Mucosa of rectum (tissue), 2 donors: ENCODE measurements around the gene TMEM63C.

Experiments used
- H3K27ac ChIP-seq, 2 donors: one replicate each; pipeline ENCODE4 v1.7.0; 2013; ENCODE audit warnings: inconsistent platforms in 2 of 2, low read depth in 2 of 2, low read length in 2 of 2
- H3K27me3 ChIP-seq, 2 donors: one replicate each; pipeline ENCODE4 v1.7.0; 2013; ENCODE audit warnings: low read length in 2 of 2; ENCODE audit not compliant: control insufficient read depth in 2 of 2, insufficient read depth in 2 of 2
- H3K36me3 ChIP-seq, 2 donors: one replicate each; pipeline ENCODE4 v1.7.0; 2013; ENCODE audit warnings: low read length in 2 of 2; ENCODE audit not compliant: control insufficient read depth in 2 of 2, insufficient read depth in 2 of 2
- H3K4me1 ChIP-seq, 2 donors: one replicate each; pipeline ENCODE4 v1.7.0; 2013; ENCODE audit warnings: low read length in 2 of 2, mild to moderate bottlenecking in 1 of 2; ENCODE audit not compliant: control insufficient read depth in 2 of 2, insufficient read depth in 2 of 2
- H3K4me3 ChIP-seq, 2 donors: one replicate each; pipeline ENCODE4 v1.7.0; 2013; ENCODE audit warnings: low read length in 2 of 2
- H3K9ac ChIP-seq, 2 donors: one replicate each; pipeline ENCODE4 v1.7.0; 2013; ENCODE audit warnings: low read length in 2 of 2, low read depth in 1 of 2, mild to moderate bottlenecking in 1 of 2
- H3K9me3 ChIP-seq, 2 donors: one replicate each; pipeline ENCODE4 v1.7.0; 2013; ENCODE audit warnings: low read length in 2 of 2; ENCODE audit not compliant: control insufficient read depth in 2 of 2
- donor health status: healthy.
- donor health status: Normal muscosa, but diverticular disease.

The TMEM63C gene

DNA sequence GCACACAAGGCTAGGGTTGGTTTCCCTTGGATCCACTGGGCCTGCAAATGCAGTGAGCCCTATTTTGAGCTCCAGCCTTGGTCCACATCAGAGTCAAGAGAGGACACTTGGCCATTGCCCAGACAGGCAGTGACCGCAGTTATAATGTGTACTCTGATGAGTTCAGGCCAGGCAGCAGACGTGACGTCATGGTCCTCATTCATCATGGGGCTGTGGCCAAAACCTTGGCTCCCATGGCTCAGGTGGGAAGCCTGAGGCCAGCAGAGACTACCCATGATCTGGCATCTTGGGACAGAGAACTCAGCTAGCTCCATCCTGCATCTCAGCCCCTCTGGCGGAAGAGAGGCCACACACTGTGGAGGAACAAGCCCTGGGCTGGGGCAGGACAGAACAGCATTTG, 16.4 kb downstream of the TMEM63C start:
- no peaks in the 10 kb centered on the region for H3K9me3 ChIP-seq
- H3K36me3 ChIP-seq: no peaks in the 10 kb centered on the region
- H3K27me3 ChIP-seq: no peaks in the 10 kb centered on the region
- no peak overlapping the region for H3K27ac ChIP-seq
- H3K9ac ChIP-seq: no peak overlapping the region
- no peak overlapping the region for H3K4me3 ChIP-seq
- no peaks in the 10 kb centered on the region for H3K4me1 ChIP-seq

DNA sequence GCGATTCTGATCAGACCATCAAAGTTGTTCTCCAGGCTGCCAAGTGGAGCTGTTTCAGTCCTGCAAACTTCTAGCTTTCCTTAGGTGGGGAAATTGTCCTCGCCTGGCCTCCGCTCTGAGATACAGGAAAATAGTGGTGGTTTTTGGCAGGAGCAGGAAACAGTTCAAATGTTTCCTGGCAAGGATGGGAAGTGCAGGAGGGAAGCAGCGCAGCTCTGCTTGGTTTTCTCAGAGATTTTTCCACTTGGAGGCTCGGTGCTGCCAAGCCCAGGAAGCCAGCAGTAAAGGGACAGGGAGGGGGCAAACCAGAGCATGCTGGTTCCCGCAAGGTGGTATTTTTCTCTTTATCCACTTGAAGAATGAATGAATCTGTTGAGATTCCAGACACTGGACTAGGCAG, 17.0 kb downstream of the TMEM63C start:
- Histone ChIP-seq H3K9me3 (no peaks in the 10 kb centered on the region), H3K4me3 (no peak overlapping the region), H3K27ac (no peak overlapping the region), H3K4me1 (peaks cover 0 to 3% of the 10 kb centered on the region in 2 donors), H3K9ac (no peak overlapping the region), H3K36me3 (no peaks in the 10 kb centered on the region), H3K27me3 (no peaks in the 10 kb centered on the region)

DNA sequence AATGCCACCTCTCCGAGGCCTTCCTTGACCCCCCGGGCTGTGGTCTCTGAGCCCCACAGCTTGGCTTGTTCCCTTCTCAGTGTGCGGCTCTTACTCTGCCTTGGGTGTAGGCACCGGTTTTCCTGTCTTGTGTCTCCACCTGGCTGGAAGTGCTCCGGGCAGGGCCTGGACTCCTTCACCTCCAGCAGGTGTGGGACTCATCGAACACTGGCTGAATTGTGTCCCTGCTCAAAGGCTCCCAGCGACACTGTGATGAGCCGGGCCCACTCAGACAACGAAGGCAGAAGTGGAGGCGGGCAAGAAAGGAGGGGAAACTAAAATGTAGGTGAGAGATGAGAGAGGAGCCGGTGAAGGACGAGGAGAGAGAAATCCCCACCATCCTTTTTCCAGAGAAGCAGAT, 18.0 kb downstream of the TMEM63C start:
- Histone ChIP-seq H3K27ac (no peak overlapping the region), H3K4me3 (no peak overlapping the region), H3K36me3 (no peaks in the 10 kb centered on the region), H3K9me3 (no peaks in the 10 kb centered on the region), H3K9ac (no peak overlapping the region), H3K27me3 (no peaks in the 10 kb centered on the region), H3K4me1 (peaks cover 0 to 3% of the 10 kb centered on the region in 2 donors)

DNA sequence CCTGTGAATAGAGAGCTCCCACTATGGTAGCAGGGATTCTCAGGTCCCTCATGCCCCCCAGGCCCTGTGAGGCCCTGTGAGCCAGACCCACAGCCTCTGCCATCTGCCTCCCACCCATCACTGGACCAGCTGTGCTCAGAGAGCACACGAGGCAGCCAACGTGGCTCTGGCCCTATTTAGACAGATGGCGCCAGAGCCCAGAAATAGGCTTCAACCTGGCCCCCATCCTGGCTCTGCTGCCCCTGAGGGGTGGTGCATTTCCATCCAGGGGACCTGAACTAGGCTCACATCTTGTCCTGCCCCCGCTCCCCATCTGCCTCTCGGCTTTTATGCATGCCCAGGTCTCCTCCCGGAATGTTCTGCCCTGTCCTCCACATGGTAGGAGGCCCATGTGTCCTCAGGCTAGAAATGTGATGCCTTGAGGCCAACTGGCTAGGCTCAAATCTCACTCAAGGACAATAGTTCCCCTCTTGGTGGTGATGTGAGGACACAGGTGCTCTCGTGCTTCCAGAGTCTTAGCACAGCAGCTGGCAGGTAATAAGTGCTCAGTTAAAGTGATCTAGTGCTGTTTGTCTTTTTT, 18.9 kb downstream of the TMEM63C start:
- H3K9ac ChIP-seq: no peak overlapping the region
- no peaks in the 10 kb centered on the region for H3K9me3 ChIP-seq
- no peaks in the 10 kb centered on the region for H3K27me3 ChIP-seq
- H3K4me3 ChIP-seq: no peak overlapping the region
- H3K4me1 ChIP-seq: peaks cover 0 to 3% of the 10 kb centered on the region in 2 donors
- no peak overlapping the region for H3K27ac ChIP-seq
- no peaks in the 10 kb centered on the region for H3K36me3 ChIP-seq

DNA sequence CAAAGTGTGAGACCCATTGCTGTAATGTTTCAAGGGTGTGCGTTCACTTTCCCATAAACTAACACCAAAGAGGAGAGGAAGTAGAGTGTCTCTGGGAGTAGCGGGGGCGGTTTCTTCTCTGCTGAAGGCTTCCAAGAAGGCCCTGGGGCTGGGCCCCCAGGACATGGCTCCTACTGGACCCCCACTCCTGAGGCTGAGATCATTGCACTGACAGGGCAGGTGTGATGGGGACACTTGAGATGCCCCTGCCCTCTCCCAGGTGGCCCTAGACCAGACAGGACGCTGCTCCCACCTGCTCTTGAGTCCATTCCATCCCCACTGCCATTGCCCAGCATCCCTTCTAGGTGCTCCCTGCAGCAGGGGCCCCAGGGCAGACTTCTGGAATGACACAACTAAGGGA, 20.1 kb downstream of the TMEM63C start:
- no peaks in the 10 kb centered on the region for H3K36me3 ChIP-seq
- H3K9ac ChIP-seq: no peak overlapping the region
- no peaks in the 10 kb centered on the region for H3K27me3 ChIP-seq
- no peaks in the 10 kb centered on the region for H3K9me3 ChIP-seq
- H3K4me3 ChIP-seq: no peak overlapping the region
- peaks cover 0 to 3% of the 10 kb centered on the region in 2 donors for H3K4me1 ChIP-seq
- no peak overlapping the region for H3K27ac ChIP-seq

DNA sequence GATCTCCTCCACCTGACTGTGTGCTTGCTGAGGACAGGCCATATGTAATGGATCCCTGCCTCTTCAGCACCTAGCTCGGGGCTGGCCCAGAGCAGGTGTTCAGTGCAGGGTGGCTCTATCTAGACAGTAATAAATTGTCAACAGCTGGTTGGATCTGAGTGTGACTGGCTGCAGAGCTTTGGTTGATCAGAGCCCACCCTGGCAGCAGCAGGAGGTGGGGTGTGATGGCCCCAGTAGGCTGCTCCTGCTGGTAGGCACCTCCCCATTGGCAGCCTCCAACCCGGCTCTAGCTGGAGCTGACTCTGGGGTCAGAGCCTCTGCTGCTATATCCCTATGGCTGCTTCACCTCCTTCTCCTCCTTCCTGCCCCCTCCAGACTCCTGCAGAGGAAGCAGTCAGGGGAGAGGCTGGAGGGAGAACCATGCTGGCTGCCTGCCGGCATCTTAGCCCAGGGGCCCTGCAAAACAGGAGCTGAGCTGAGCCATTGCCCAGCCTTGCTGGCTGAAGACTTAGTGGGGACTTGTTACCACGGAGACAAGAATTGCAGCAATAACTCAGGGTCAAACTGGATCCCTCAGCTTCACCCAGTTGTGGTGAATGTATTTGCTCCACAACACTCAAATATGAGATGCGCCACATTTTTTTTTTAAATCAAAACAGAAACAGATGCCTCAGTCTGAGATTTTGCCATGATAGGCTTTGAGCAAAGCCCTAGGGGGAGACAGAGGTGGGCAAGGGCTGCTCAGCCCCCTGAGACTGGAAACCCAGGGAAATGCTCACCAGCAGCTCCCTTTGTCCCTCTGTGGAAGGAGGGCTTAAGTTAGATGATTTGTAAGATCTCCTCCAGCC, 22.2 kb downstream of the TMEM63C start:
- no peaks in the 10 kb centered on the region for H3K36me3 ChIP-seq
- no peak overlapping the region for H3K4me3 ChIP-seq
- peaks cover 0 to 3% of the 10 kb centered on the region in 2 donors for H3K4me1 ChIP-seq
- no peaks in the 10 kb centered on the region for H3K27me3 ChIP-seq
- H3K27ac ChIP-seq: no peak overlapping the region
- no peak overlapping the region for H3K9ac ChIP-seq
- H3K9me3 ChIP-seq: no peaks in the 10 kb centered on the region

DNA sequence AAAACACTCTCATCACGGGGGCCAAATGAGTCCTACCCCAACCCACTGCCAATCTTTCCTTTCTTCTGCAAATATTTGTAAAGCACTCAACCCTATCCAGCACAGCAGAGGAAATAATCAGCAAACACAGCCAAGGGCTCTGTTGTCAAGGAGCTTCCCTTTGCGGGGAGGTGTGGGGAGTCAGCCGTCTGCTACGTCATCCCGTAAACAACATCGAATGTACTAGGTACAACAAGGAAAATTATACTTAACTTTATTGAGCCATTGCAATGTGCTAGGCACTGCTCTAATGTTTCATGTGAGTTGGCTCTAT, 22.8 kb downstream of the TMEM63C start:
- Histone ChIP-seq H3K9me3 (no peaks in the 10 kb centered on the region), H3K36me3 (no peaks in the 10 kb centered on the region), H3K4me3 (no peak overlapping the region), H3K9ac (no peak overlapping the region), H3K27ac (no peak overlapping the region), H3K4me1 (peaks cover 0 to 3% of the 10 kb centered on the region in 2 donors), H3K27me3 (no peaks in the 10 kb centered on the region)

DNA sequence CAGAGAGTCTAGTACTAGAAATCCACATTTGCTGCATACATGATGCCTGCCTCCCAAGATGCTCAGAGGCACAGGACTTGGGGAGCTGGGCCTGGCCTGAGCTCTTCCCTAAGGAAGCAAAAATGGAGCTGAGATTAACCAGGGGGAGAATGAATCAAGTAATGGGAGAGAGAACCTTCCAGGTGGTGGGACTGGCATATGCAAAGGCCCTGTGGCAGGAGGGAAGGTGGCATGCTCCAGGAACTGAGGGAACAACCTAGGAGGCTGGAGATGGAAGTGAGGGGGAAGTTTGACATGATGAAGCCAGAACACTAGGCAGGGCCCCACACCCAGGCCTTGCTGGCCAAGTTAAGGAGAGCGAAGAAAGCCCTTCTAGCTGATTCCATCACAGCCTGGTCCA, 23.3 kb downstream of the TMEM63C start:
- H3K9me3 ChIP-seq: no peaks in the 10 kb centered on the region
- H3K27me3 ChIP-seq: no peaks in the 10 kb centered on the region
- no peak overlapping the region for H3K4me3 ChIP-seq
- no peak overlapping the region for H3K9ac ChIP-seq
- H3K36me3 ChIP-seq: no peaks in the 10 kb centered on the region
- no peak overlapping the region for H3K27ac ChIP-seq
- peaks cover 0 to 3% of the 10 kb centered on the region in 2 donors for H3K4me1 ChIP-seq

DNA sequence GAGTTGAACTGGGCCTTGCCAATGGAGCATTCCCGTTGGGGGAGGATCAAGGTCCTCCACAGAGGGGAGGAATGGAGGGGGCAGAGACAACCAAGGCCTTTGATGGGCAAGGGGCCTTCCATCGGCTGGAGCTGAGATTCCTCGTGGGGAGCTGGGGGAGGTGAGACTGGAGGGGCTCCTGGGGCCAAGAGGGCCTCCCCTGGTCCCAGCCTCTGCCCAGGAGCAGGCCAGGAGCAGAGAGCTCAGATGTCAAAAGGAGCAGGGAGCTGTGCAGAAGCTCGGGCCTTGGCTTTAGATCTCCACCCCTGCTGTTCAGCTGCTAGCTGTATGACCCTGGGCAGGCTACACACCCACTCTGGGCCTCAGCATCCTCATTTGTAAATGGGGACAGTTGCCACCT, 24.0 kb downstream of the TMEM63C start:
- H3K4me1 ChIP-seq: peaks cover 0 to 3% of the 10 kb centered on the region in 2 donors
- H3K9ac ChIP-seq: no peak overlapping the region
- H3K9me3 ChIP-seq: no peaks in the 10 kb centered on the region
- no peaks in the 10 kb centered on the region for H3K36me3 ChIP-seq
- H3K27ac ChIP-seq: no peak overlapping the region
- no peak overlapping the region for H3K4me3 ChIP-seq
- no peaks in the 10 kb centered on the region for H3K27me3 ChIP-seq

DNA sequence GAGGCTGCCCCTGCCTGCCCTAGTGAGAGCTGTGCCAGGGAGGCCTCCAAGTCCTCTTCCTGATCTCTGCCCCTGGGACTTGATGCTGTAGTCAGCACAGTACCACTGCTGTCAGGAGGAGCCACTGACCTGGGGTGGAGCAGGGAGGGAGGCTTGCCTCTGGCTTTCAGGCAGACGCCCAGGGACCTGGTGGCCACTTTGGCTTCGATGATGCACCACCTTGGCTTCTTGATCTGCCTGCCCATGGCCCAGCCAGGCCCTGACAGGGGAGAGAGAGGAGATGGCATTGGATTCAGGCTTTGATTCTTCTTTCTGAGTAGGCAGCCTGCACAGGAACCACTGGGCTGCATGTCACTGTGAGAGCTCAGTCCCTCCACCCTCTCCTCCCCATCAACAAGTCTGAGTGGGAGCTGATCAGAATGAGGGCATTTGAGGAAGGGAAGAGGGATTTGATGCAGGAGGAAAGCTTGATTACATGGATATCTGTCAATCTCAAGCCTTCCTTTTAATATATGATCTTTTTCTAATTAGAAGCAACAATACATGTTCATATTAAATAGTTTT, 24.7 kb downstream of the TMEM63C start:
- no peak overlapping the region for H3K27ac ChIP-seq
- H3K9ac ChIP-seq: no peak overlapping the region

More for the DNA sequence above, 24.7 kb downstream of the TMEM63C start:
- Histone ChIP-seq H3K4me1 (peaks cover 0 to 3% of the 10 kb centered on the region in 2 donors), H3K27me3 (no peaks in the 10 kb centered on the region), H3K4me3 (no peak overlapping the region), H3K9me3 (no peaks in the 10 kb centered on the region), H3K36me3 (no peaks in the 10 kb centered on the region)
